ENCODE data around the gene ADAM8.
A peak's percentile ranks its signal among the peaks of the same experiment; 100 is the strongest.

DNA sequence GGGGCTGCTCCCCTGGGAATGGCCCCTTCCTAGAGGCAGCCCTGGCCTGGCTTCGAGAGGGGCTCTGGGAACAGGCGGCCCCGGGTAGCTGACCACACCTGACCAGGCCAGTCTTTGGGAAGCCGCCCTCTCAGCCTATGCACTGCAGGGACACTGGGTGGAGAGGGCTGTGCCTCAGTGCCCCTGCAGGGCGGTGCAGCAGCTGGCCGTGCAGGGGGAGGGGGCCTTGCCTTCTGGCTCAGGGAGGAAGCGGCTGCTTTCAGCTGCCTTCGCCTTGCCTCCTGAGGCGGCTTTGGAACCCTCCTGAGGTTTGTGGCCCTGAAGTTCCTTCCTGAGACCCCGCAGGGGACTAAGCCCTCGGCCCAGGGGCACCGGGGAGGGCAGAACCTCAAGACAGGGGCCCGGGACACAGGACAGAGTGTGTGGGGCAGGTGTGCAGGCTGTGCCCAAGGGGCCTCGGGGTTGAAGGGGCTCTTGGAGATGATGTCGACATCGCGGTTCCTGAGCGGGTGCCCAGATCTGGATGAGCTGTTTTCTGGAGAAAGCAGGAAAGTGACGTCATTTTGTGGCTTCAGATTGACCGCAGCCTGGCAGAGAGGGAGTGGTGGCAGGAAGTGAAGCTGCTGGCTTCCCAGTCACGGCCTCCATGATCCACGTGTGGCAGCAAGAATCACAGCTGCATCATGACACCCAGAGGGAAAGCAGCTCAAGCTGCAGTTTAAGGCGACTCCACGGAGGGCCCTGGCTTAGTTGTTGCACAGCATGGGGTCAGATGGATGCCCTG lies 17.7 kb downstream of the ADAM8 start:
- no peak for TF ChIP-seq POLR2A (IDR thresholded peaks at IDR 0.05)
- TF ChIP-seq EP300 (IDR thresholded peaks at IDR 0.05; ENCODE audit: low read depth), result no peak
- TF ChIP-seq CTCF (IDR thresholded peaks at IDR 0.05), result no peak
- TF ChIP-seq POLR2AphosphoS5 (IDR thresholded peaks at IDR 0.05), result peak in 1 of 3 donors; percentile 17
